ENCODE results near the gene FNTB. TPM values are rescaled to one million over a fixed set of nuclear protein-coding genes. Genes with fewer than 3 reads are reported as not detected.
A peak's percentile ranks its signal among the peaks of the same experiment; 100 is the strongest.
"Not testable (repeated sequence)": the region's sequence is repeated elsewhere in the genome, so short reads cannot be mapped to it uniquely, and the experiment has no call there.

Gene FNTB
- total RNA-seq, 1 donor from 2014 or later, result 15.8 TPM

- no peak for ATAC-seq (ENCODE audit: poor library complexity)
- intact Hi-C loops (cut with DNase I), result no loop called here
- DNase-seq, result no peak
These were observed 16.0 kb downstream of the FNTB start for GRCh38 chr14:65002586-65003210.

DNA sequence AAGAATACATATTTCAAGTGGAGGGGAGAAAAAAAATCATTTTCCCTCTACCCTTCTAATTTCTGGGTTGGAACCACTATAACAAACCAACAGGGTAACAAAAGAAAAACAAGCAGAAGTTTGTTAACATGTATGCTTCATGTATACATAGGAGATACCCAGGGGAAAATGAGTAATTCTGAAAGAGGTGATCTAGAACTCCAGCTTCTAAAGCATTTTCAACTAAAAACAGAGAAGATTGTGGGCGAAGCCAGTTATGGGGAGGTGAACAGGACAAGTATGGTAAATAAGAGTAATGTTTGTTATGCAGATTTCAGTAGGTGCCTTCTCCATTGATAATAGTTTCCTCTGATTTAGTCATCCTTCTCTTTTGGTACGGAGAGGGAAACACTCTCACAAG is 16.7 kb downstream of the FNTB start:
- ATAC-seq (ENCODE audit: poor library complexity) (no peak), DNase-seq (no peak)
- intact Hi-C loops (cut with DNase I), result no loop called here

DNA sequence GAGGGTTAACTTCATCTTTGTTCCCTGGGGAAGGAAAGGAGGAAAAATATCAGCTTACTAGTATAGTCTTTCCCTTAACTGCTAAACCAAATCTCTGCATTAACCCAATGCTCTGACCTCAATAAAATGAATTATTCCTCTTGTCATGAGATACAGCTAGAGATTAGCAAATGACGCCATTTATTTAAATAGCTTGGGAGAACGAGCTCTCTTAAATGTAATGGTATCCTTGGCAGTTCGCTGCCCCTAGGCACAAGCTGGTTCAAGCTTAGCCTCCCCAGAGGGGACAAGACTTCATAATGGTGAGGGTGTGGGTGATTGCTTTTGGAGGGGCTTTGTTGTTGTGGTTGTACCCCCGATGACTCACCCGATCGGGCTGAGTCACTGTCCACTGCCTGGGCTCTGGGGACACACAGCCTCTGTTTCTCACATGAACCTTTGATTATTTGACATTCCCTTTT is 19.6 kb downstream of the FNTB start:
- intact Hi-C loops (cut with DNase I), result no loop called here
- DNase-seq (no peak), ATAC-seq (ENCODE audit: poor library complexity) (no peak)

DNA sequence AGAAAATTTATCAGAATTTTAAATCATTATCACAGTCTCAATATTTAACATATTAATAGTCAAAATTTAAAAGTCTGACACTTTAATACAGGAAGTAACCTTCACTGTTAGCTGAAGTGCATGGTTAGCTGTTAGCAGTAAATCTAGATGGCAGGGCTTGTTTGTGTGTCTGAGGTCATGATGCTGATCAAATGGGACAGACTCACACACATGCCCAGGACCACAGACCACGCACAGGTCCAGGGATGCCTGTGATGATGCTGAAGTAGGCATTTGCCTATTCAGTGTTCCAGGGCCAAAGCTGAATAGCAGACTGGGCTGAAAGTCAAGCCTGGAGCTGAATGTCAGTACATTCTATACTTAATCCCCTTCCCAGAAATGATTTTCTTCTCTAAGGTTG is 20.5 kb downstream of the FNTB start:
- ATAC-seq (ENCODE audit: poor library complexity) (no peak), DNase-seq (no peak)
- intact Hi-C loops (cut with DNase I), result no loop called here

DNA sequence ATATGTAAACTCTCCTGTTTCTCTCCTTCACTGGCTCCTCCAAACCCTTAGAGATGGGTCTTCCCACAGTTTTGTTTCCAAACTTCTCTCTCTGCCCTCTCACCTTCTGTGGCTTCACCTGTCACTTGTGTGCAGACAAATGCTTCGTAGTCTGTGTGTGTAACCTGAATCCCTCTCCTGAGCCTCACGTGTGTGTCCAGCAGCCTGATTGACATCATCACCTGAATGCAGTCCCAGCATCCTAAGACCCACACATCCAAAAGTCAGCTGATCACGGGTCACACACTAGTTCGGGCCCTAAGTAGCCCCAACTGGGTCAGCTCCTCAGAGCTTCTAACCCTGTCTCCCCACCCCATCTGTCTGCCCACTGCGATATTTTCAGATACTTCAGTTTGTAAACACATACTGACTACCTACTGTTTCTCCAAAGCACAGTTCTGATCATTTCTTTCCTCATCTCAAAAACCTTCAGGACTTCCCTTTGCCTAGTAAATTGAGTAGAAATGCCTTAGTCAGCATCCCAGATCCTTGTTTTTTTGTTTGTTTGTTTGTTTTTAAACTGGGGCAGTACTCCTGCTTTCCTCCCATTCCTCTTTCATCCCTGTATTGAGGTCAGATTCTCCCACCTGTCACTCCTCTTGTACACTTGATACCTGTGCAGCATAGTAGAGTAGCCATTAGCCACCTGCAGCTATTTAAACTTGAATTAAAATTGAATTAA is 23.7 kb downstream of the FNTB start:
- ATAC-seq (ENCODE audit: poor library complexity) (no peak), DNase-seq (no peak)
- intact Hi-C loops (cut with DNase I), result no loop called here

GRCh38 chr14:65011538-65011937 is 24.8 kb downstream of the FNTB start:
- intact Hi-C loops (cut with DNase I), result no loop called here
- no peak for ATAC-seq (ENCODE audit: poor library complexity)

DNA sequence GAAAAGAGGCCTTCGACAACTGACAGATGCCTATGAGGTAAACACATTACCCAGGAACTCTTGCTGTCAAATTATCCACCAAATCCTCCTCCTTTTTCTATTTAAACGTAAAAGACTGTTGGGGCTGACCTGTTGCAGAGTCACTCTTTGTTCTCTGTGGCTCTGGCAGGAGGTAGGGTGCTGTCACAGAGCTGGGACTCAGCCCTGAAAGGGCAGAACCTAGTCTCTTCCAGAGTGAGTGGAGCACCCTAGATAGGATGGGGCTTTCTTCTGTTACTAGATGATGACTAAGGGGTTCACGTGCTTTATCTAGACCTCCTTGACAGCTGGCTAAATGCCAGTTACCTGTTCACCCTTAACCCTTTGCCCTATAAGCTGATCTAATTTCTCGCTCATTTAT is 25.7 kb downstream of the FNTB start:
- intact Hi-C loops (cut with DNase I), result no loop called here
- DNase-seq (no peak), ATAC-seq (ENCODE audit: poor library complexity) (no peak)

More at GRCh38 chr14:65011538-65011937, 24.8 kb downstream of the FNTB start:
- no peak for DNase-seq

DNA sequence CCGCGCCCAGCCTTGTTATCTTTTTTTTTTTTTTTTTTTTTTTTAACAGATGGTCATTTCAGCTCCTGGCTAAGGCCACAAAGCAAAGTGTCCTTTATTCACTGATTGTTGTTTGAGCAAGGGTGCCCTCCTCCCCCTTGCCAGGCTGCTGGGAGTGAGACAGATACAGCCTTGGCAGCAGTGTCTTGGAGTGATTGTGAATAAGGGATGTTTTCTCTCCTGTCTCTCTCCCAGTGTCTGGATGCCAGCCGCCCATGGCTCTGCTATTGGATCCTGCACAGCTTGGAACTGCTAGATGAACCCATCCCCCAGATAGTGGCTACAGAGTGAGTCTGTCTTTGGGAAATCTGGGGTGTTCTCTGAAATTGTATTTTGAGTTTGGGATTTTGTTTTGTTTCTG is 28.7 kb downstream of the FNTB start:
- intact Hi-C loops (cut with DNase I), result no loop called here
- DNase-seq (no peak), ATAC-seq (ENCODE audit: poor library complexity) (no peak)

- DNase-seq, result no peak
- intact Hi-C loops (cut with DNase I), result no loop called here
- no peak for ATAC-seq (ENCODE audit: poor library complexity)
These were observed 29.8 kb downstream of the FNTB start for GRCh38 chr14:65016471-65016870.

DNA sequence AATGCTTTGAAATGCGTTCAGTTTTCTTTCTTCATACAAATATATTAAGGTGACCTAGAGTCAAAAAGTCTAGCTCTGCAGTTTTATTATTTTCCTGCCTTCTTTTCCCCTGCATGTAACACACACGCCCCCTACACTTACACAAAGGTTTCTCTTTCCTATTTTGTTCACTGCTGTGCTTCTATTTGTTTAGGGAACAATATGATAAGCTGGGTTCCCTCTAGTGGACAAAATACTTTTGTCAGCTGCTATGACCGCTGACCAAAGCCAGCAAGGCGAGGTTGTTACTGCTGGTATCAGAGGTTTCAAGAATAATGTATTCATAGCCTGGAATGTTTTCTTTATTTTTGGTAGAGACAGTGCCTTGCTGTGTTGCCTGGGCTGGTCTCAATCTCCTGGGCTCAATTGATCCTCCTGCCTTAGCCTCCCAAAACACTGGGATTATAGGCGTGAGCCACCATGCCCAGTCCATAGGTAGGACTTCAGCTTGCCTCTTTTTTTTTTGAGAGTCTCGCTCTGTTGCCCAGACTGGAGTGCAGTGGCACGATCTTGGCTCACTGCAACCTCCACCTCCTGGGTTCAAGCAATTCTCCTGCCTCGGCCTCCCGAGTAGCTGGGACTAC is 33.4 kb downstream of the FNTB start:
- intact Hi-C loops (cut with DNase I), result no loop called here
- ATAC-seq (ENCODE audit: poor library complexity), result peak; percentile 92
- no peak for DNase-seq

GRCh38 chr14:65024957-65025356 is 38.3 kb downstream of the FNTB start:
- intact Hi-C loops (cut with DNase I), result no loop called here
- DNase-seq (no peak), ATAC-seq (ENCODE audit: poor library complexity) (no peak)

DNA sequence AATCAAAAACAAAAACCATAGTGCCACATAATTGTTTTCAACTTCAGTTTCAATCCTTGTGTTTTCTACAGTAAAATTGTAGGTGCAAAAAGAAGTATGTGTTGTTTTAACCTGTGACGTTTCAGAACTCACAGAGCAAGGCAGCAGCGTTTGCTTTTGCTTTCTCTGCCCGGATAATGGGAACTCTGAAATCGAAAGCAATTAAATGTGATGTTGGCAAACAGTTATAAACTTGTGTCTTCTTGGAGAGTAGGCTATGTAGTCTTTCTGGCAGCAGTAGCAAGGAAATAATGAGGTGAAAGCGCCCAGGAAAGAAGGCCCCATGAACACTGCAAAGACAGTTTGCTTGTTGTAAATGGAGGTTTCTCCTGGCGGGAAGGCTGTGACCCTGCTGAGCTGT is 39.1 kb downstream of the FNTB start:
- intact Hi-C loops (cut with DNase I), result no loop called here

GRCh38 chr14:65026526-65026925 is 39.8 kb downstream of the FNTB start:
- ATAC-seq (ENCODE audit: poor library complexity) (no peak), DNase-seq (no peak)
- intact Hi-C loops (cut with DNase I), result no loop called here

More for the DNA sequence above, 39.1 kb downstream of the FNTB start:
- ATAC-seq (ENCODE audit: poor library complexity) (no peak), DNase-seq (no peak)

DNA sequence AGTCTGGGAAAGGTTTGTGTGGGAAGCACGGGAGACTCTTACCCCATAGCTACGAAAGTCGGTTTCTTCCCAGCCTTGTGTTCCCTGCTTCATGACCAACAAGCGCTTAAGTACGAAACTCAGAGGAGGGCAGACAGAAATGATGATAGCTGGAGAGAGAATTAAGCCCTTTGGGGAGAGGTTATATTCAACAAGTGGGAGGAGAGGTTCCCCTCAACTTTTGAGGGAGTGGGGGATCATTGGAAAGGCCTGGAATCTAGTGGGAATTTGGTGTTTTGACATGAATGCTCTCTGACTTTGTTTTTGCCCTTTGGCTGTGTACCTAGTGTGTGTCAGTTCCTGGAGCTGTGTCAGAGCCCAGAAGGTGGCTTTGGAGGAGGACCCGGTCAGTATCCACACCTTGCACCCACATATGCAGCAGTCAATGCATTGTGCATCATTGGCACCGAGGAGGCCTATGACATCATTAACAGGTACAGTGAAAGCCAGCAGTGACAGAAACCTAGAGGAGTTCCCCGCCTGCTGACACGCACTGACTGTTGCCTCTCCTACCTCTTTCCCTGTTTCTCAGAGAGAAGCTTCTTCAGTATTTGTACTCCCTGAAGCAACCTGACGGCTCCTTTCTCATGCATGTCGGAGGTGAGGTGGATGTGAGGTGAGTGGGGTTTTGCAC is 40.6 kb downstream of the FNTB start:
- ATAC-seq (ENCODE audit: poor library complexity) (no peak), DNase-seq (no peak)
- intact Hi-C loops (cut with DNase I), result no loop called here

- intact Hi-C loops (cut with DNase I), result no loop called here
- DNase-seq (no peak), ATAC-seq (ENCODE audit: poor library complexity) (no peak)
These were observed 42.2 kb downstream of the FNTB start for GRCh38 chr14:65028937-65029336.

DNA sequence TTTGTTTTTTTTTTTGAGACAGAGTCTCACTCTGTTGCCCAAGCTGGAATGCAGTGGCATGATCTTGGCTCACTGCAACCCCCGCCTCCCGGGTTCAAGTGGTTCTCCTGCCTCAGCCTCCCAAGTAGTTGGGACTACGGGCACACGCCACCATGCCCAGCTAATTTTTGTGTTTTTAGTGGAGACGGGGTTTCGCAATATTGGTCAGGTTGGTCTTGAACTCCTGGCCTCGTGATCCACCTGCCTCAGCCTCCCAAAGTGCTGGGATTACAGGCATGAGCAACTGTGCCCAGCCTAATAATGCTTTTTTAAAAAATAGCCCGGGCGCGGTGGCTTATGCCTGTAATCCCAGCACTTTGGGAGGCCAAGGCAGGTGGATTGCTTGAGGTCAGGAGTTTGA is 44.6 kb downstream of the FNTB start:
- ATAC-seq (ENCODE audit: poor library complexity); intact Hi-C loops (cut with DNase I); DNase-seq: not testable (repeated sequence)

DNA sequence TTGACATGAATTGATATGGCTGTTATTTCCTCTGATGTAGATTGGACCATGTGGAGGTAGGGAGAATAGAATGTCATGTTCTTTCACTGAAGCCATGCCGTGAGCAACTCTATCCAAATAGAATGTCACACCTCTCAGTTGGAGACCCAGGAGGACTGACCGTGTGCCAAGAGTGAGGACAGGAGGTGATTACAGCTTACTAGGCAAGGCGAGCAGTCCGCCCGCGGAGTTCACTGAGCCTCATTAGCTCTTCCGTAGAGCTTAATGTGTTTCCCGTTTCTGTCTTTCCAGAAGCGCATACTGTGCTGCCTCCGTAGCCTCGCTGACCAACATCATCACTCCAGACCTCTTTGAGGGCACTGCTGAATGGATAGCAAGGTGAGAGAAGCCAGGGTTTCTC is 45.6 kb downstream of the FNTB start:
- ATAC-seq (ENCODE audit: poor library complexity) (peak; percentile 94), DNase-seq (peak; percentile 71)

GRCh38 chr14:65033181-65033580 is 46.5 kb downstream of the FNTB start:
- ATAC-seq (ENCODE audit: poor library complexity) (no peak), DNase-seq (no peak)
- intact Hi-C loops (cut with DNase I), result no loop called here

More for the DNA sequence above, 45.6 kb downstream of the FNTB start:
- intact Hi-C loops (cut with DNase I), result no loop called here

DNA sequence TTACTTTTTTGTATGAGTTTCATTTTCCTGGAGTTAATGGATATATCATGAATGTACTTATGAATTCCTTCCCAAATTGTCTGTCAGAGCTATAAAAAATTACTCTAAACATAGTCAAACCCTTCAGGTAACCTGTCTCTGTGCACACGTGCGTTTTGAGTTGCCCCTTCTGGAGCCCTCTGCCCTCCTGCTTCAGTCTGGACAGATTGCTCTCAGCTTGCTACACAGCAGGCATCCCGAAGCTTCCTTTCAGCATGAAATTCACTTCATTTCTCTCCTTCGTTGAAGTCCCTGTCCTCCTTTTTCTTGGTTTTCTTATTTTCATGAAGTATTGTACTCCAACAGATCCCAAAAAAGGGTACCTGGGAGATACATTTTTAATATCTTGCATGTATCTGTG is 47.3 kb downstream of the FNTB start:
- DNase-seq, result no peak
- intact Hi-C loops (cut with DNase I), result no loop called here
- no peak for ATAC-seq (ENCODE audit: poor library complexity)

DNA sequence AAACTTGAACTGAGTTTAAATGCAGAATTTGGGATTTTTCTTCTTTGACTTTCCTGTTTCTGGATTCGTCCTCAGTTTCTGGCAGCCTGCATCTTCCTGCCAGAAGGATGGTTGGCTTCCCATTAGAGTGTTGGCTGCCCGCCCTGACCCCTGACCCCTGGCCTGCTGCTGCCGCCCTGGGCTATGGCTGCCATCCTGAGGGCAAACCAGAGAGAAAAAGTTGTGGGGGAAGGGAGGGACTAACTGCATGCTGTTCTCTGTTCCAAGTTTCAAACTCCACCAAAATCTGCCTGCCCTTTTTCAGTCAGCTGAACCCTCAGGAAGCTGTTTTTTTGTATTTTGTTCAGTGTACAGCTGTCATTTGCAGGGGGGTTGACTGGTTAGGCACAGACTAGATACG is 48.4 kb downstream of the FNTB start:
- ATAC-seq (ENCODE audit: poor library complexity), result no peak

More for the DNA sequence above, 48.4 kb downstream of the FNTB start:
- intact Hi-C loops (cut with DNase I), result no loop called here
- peak; percentile 78 for DNase-seq
